ENCODE data around the gene SAPCD1.

Gene SAPCD1

DNA sequence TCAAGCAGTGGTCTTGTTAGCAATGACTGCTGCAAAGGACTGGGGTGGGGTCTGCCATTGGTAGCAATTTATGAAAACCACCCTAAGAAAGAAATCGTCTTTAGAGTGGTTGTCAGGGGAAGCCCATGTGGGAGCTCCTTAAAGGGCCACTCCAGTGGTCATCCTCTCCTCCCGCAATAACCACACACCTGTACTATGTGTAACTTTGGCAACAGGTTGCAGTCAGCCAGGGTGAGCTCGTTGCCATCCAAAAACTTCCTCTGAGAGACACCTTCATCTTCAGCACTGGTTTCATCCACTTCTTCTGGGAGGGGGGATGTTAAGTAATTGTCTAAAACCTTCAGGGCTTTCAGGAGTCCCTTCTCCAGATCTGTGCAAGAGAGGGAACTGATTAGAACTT, 30.4 kb upstream of the SAPCD1 start:
- Histone ChIP-seq H2BK5ac (ENCODE audit: low read depth, low read length, poor library complexity) (no peak overlapping the region), H3K4me1 (ENCODE audit: control insufficient read depth in 1 of 2, insufficient read depth in 2 of 2, low read length in 2 of 2) (peaks cover 19% of the 10 kb centered on the region in 2 experiments), H4K12ac (ENCODE audit: low read depth, low read length) (no peak overlapping the region), H3K9me3 (ENCODE audit: insufficient read depth, low read depth, low read length) (no peaks in the 10 kb centered on the region), H2BK12ac (ENCODE audit: low read length) (no peak overlapping the region), H2AFZ (ENCODE audit: insufficient read depth, low read length, poor library complexity) (no peak overlapping the region), H3K36me3 (ENCODE audit: control insufficient read depth in 1 of 2, insufficient read depth in 2 of 2, low read length in 2 of 2) (peaks cover 42 to 51% of the 10 kb centered on the region in 2 experiments), H3K14ac (ENCODE audit: low read length) (no peak overlapping the region), H3K27ac (ENCODE audit: low read depth, low read length) (no peak overlapping the region), H2AK5ac (ENCODE audit: low read length) (no peak overlapping the region), H3K4me3 (ENCODE audit: low read depth, low read length) (no peak overlapping the region), H3K18ac (ENCODE audit: low read length) (no peak overlapping the region), H3K23ac (ENCODE audit: low read length) (no peak overlapping the region), H3K79me2 (ENCODE audit: control insufficient read depth, insufficient read depth, low read length, poor library complexity) (peaks cover 29% of the 10 kb centered on the region), H4K91ac (ENCODE audit: low read depth, low read length) (no peak overlapping the region), H4K8ac (ENCODE audit: low read depth, low read length) (no peak overlapping the region), H2BK120ac (ENCODE audit: insufficient read depth, low read length, poor library complexity) (no peak overlapping the region), H3K79me1 (ENCODE audit: low read length) (peaks cover 31% of the 10 kb centered on the region), H3K4ac (ENCODE audit: low read depth, low read length) (no peak overlapping the region), H3K9ac (ENCODE audit: low read length) (no peak overlapping the region), H3K27me3 (ENCODE audit: insufficient read depth, low read length) (no peaks in the 10 kb centered on the region), H3K4me2 (ENCODE audit: low read length) (no peak overlapping the region)
- WGBS (ENCODE audit: extremely low coverage, insufficient coverage, insufficient read length), result no CpG with 5 or more reads among the region's 3 CpGs
- no peak for DNase-seq

DNA sequence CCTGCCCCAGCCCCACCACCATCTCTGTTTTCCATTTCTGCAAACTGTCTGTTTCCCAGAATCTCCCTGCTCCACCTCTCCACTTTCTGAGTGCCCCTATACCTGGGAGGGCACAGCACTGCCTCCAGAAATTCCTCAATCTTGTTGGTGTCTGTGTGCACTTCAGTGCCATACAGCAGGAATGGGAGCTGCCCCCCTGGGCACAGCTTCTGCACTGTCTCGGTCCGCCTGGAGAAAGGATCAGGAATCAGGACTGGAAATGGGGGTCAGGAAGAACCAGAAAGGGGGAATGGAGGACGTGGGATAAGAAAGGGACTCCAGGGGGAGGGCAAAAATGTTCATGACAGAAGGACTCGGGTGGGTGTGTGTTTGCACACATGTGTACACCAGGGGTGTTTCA, 28.7 kb upstream of the SAPCD1 start:
- Histone ChIP-seq H2AFZ (ENCODE audit: insufficient read depth, low read length, poor library complexity) (no peak overlapping the region), H2BK120ac (ENCODE audit: insufficient read depth, low read length, poor library complexity) (no peak overlapping the region), H3K79me1 (ENCODE audit: low read length) (peaks cover 42% of the 10 kb centered on the region), H2BK5ac (ENCODE audit: low read depth, low read length, poor library complexity) (no peak overlapping the region), H3K27me3 (ENCODE audit: insufficient read depth, low read length) (no peaks in the 10 kb centered on the region), H3K18ac (ENCODE audit: low read length) (no peak overlapping the region), H3K79me2 (ENCODE audit: control insufficient read depth, insufficient read depth, low read length, poor library complexity) (peaks cover 28% of the 10 kb centered on the region), H4K91ac (ENCODE audit: low read depth, low read length) (no peak overlapping the region), H4K8ac (ENCODE audit: low read depth, low read length) (no peak overlapping the region), H3K9ac (ENCODE audit: low read length) (peak overlapping the region; percentile 28), H3K14ac (ENCODE audit: low read length) (no peak overlapping the region), H3K4ac (ENCODE audit: low read depth, low read length) (peak overlapping the region; percentile 56), H3K23ac (ENCODE audit: low read length) (no peak overlapping the region), H3K4me2 (ENCODE audit: low read length) (peak overlapping the region; percentile 89), H3K4me3 (ENCODE audit: low read depth, low read length) (no peak overlapping the region), H3K9me3 (ENCODE audit: insufficient read depth, low read depth, low read length) (no peaks in the 10 kb centered on the region), H4K12ac (ENCODE audit: low read depth, low read length) (no peak overlapping the region), H3K36me3 (ENCODE audit: control insufficient read depth in 1 of 2, insufficient read depth in 2 of 2, low read length in 2 of 2) (peaks cover 27 to 34% of the 10 kb centered on the region in 2 experiments), H3K4me1 (ENCODE audit: control insufficient read depth in 1 of 2, insufficient read depth in 2 of 2, low read length in 2 of 2) (peaks cover 23 to 25% of the 10 kb centered on the region in 2 experiments), H2AK5ac (ENCODE audit: low read length) (no peak overlapping the region), H2BK12ac (ENCODE audit: low read length) (no peak overlapping the region), H3K27ac (ENCODE audit: low read depth, low read length) (no peak overlapping the region)
- WGBS (ENCODE audit: extremely low coverage, insufficient coverage, insufficient read length), result no CpG with 5 or more reads among the region's 4 CpGs
- no peak for DNase-seq

DNA sequence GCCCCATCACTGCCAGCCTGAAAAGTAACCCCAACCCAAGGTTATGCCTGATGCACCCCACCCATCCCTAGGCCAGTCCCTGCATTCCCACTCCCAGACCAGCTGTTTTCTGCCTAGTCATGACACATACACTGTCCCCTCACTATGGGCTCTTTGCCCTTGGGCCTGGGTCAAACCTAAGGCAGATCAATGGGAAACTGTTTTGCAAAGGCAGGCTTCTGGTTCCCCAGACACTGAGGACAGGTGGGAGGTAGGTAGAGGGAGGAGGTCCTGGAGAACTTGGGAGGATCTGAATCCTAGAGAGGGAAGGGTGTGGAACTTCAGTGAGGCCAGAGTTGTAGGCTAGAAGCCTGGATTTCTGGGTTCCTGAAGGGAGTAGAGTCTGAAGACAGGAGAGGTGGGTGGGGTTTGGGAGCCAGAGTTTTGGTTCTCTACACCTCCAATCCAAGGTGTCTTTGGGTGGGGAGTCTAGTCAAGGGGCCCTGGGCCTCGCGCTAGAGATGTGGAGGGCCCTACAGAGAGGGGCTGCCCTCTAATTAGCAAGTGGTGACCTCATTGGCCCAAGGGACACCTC, 28.1 kb upstream of the SAPCD1 start:
- Histone ChIP-seq H4K8ac (ENCODE audit: low read depth, low read length) (no peak overlapping the region), H3K18ac (ENCODE audit: low read length) (peak overlapping the region; percentile 31), H3K4me2 (ENCODE audit: low read length) (peak overlapping the region; percentile 89), H2AK5ac (ENCODE audit: low read length) (peak overlapping the region; percentile 14), H3K27ac (ENCODE audit: low read depth, low read length) (peak overlapping the region; percentile 95), H3K4me3 (ENCODE audit: low read depth, low read length) (peak overlapping the region; percentile 78), H3K4ac (ENCODE audit: low read depth, low read length) (peak overlapping the region; percentile 56), H3K9ac (ENCODE audit: low read length) (peak overlapping the region; percentile 42), H4K91ac (ENCODE audit: low read depth, low read length) (no peak overlapping the region), H3K23ac (ENCODE audit: low read length) (no peak overlapping the region), H3K36me3 (ENCODE audit: control insufficient read depth in 1 of 2, insufficient read depth in 2 of 2, low read length in 2 of 2) (peaks cover 26 to 33% of the 10 kb centered on the region in 2 experiments), H4K12ac (ENCODE audit: low read depth, low read length) (no peak overlapping the region), H3K4me1 (ENCODE audit: control insufficient read depth in 1 of 2, insufficient read depth in 2 of 2, low read length in 2 of 2) (peaks cover 24 to 27% of the 10 kb centered on the region in 2 experiments), H3K79me1 (ENCODE audit: low read length) (peaks cover 42% of the 10 kb centered on the region), H2AFZ (ENCODE audit: insufficient read depth, low read length, poor library complexity) (no peak overlapping the region), H2BK12ac (ENCODE audit: low read length) (peak overlapping the region; percentile 12), H3K14ac (ENCODE audit: low read length) (no peak overlapping the region), H3K9me3 (ENCODE audit: insufficient read depth, low read depth, low read length) (no peaks in the 10 kb centered on the region), H3K27me3 (ENCODE audit: insufficient read depth, low read length) (no peaks in the 10 kb centered on the region), H2BK5ac (ENCODE audit: low read depth, low read length, poor library complexity) (peak overlapping the region; percentile 2), H3K79me2 (ENCODE audit: control insufficient read depth, insufficient read depth, low read length, poor library complexity) (peaks cover 26% of the 10 kb centered on the region), H2BK120ac (ENCODE audit: insufficient read depth, low read length, poor library complexity) (no peak overlapping the region)
- WGBS (ENCODE audit: extremely low coverage, insufficient coverage, insufficient read length), result no CpG with 5 or more reads among the region's 2 CpGs
- no peak for DNase-seq

DNA sequence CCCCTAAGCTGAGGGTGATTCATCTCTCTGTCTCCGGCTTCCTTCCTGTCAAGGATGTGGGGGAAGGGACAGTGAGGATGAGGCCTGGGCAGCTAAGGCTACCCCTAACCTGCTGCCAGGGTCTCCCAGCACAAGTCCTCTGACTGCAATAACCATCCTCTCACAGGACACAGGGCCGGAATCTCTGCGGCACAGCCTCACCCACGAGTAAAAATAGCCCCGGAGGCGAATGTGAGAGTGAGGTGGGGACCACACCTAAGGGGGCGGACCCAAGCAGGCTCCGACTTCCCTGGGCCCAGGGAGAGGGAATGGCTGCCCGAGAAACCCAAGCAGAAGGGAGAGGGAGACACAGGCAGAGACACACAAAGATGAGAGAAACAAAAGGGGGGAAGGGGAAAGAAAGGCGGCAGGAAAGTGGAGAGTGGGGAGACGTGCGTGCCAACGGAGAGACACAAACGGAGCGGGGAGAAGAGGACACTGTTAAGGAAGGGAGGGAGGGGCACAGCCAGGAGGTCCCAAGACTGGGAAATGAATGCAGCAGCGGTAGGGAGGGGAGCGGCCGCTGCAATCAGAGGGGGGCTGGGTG, 27.5 kb upstream of the SAPCD1 start:
- Histone ChIP-seq H3K4ac (ENCODE audit: low read depth, low read length) (peak overlapping the region; percentile 96), H3K27me3 (ENCODE audit: insufficient read depth, low read length) (no peaks in the 10 kb centered on the region), H3K23ac (ENCODE audit: low read length) (no peak overlapping the region), H2AFZ (ENCODE audit: insufficient read depth, low read length, poor library complexity) (no peak overlapping the region), H3K79me1 (ENCODE audit: low read length) (peaks cover 37% of the 10 kb centered on the region), H3K9me3 (ENCODE audit: insufficient read depth, low read depth, low read length) (no peaks in the 10 kb centered on the region), H4K91ac (ENCODE audit: low read depth, low read length) (peak overlapping the region; percentile 92), H3K27ac (ENCODE audit: low read depth, low read length) (peak overlapping the region; percentile 95), H3K4me3 (ENCODE audit: low read depth, low read length) (peak overlapping the region; percentile 78), H2AK5ac (ENCODE audit: low read length) (peak overlapping the region; percentile 50), H3K4me2 (ENCODE audit: low read length) (peak overlapping the region; percentile 89), H3K36me3 (ENCODE audit: control insufficient read depth in 1 of 2, insufficient read depth in 2 of 2, low read length in 2 of 2) (peaks cover 26 to 33% of the 10 kb centered on the region in 2 experiments), H3K9ac (ENCODE audit: low read length) (peak overlapping the region; percentile 93), H4K12ac (ENCODE audit: low read depth, low read length) (peak overlapping the region; percentile 20), H2BK12ac (ENCODE audit: low read length) (peak overlapping the region; percentile 34), H3K4me1 (ENCODE audit: control insufficient read depth in 1 of 2, insufficient read depth in 2 of 2, low read length in 2 of 2) (peaks cover 24 to 27% of the 10 kb centered on the region in 2 experiments), H2BK120ac (ENCODE audit: insufficient read depth, low read length, poor library complexity) (peak overlapping the region; percentile 84), H2BK5ac (ENCODE audit: low read depth, low read length, poor library complexity) (peak overlapping the region; percentile 93), H3K79me2 (ENCODE audit: control insufficient read depth, insufficient read depth, low read length, poor library complexity) (peaks cover 24% of the 10 kb centered on the region), H3K18ac (ENCODE audit: low read length) (peak overlapping the region; percentile 86), H3K14ac (ENCODE audit: low read length) (peak overlapping the region; percentile 87), H4K8ac (ENCODE audit: low read depth, low read length) (peak overlapping the region; percentile 40)
- DNase-seq, result peak in 1 of 2 donors; percentile 67
- WGBS (ENCODE audit: extremely low coverage, insufficient coverage, insufficient read length), result no CpG with 5 or more reads among the region's 18 CpGs

All from trophoblast cell (in vitro differentiated cells and primary cell).